Measurements from ENCODE around the gene KCTD7.
"Not testable (repeated sequence)": the region's sequence is repeated elsewhere in the genome, so short reads cannot be mapped to it uniquely, and the experiment has no call there.

The KCTD7 gene

GRCh38 chr7:66682350-66683093 lies 53.8 kb downstream of the KCTD7 start:
- DNase-seq = no peak

- DNase-seq = not testable (repeated sequence)
Observed at GRCh38 chr7:66683094-66683769, 54.6 kb downstream of the KCTD7 start.

- DNase-seq = no peak
Observed at GRCh38 chr7:66683770-66684123, 55.1 kb downstream of the KCTD7 start.

GRCh38 chr7:66685663-66686062 lies 57.0 kb downstream of the KCTD7 start:
- not testable (repeated sequence) for DNase-seq

GRCh38 chr7:66687186-66687585 lies 58.5 kb downstream of the KCTD7 start:
- no peak for DNase-seq

GRCh38 chr7:66687672-66688071 lies 59.0 kb downstream of the KCTD7 start:
- not testable (repeated sequence) for DNase-seq

GRCh38 chr7:66689081-66689480 lies 60.4 kb downstream of the KCTD7 start:
- DNase-seq = no peak

GRCh38 chr7:66693331-66693730 lies 64.7 kb downstream of the KCTD7 start:
- DNase-seq = no peak
